SK-N-SH (cell line): ENCODE data around the gene GAMT. TPM values are rescaled to one million over a fixed set of nuclear protein-coding genes. Genes with fewer than 3 reads are reported as not detected.

Experiments
- CTCF ChIA-PET: fragments of 300-600, 350-600 bp; formaldehyde crosslinking; extraction: SDS; loops from one replicate; lab custom pipeline; 2021; lab: Yijun Ruan, JAX
- POLR2A ChIA-PET: fragments of 350-600 bp; sonication (Branson Sonifier 250); formaldehyde crosslinking; extraction: SDS; loops from one replicate; lab custom pipeline; 2020; ENCODE audit warnings: antibody characterized with exemption, inconsistent platforms; lab: Yijun Ruan, JAX
- DNase-seq: peaks from one replicate; pipeline ENCODE4 v3.0.0; 2012
- H2AFZ ChIP-seq: fragments of 200-600 bp; sonication (generic); 2 replicates; pipeline ENCODE4 v1.8.1; 2016; ENCODE audit warnings: antibody characterized with exemption, mild to moderate bottlenecking, low read depth
- H3F3A ChIP-seq: fragments of 200-600 bp; sonication (generic); replicated peaks from 2 replicates; pipeline ENCODE3; 2016; ENCODE audit warnings: antibody characterized with exemption, mild to moderate bottlenecking; ENCODE audit not compliant: insufficient read depth
- H3K27ac ChIP-seq, 2 experiments: fragments of 200-500 bp in 1 of 2; fragments of 200-600 bp in 1 of 2; sonication (Bioruptor generic) in 1 of 2; sonication (generic), shearing (Covaris generic) in 1 of 2; 2 replicates each; pipeline versions ENCODE4 v1.5.1 to v1.6.1; 2014 to 2016; ENCODE audit warnings: low read depth in 2 of 2, inconsistent platforms in 1 of 2, low read length in 1 of 2, mild to moderate bottlenecking in 1 of 2, mixed read lengths in 1 of 2
- H3K27me3 ChIP-seq: fragments of 200-600 bp; sonication (generic), shearing (Covaris generic); 2 replicates; pipeline ENCODE4 v1.6.1; 2016; ENCODE audit warnings: mixed run types; ENCODE audit not compliant: insufficient read depth
- H3K36me3 ChIP-seq, 2 experiments: fragments of 200-500 bp in 1 of 2; fragments of 200-600 bp in 1 of 2; sonication (Bioruptor generic) in 1 of 2; sonication (generic) in 1 of 2; replicated peaks in 1 of 2; 2 replicates each; pipeline versions ENCODE3 to v1.5.1; 2014 to 2016; ENCODE audit warnings: low read length in 1 of 2, mild to moderate bottlenecking in 1 of 2; ENCODE audit not compliant: insufficient read depth in 2 of 2, control insufficient read depth in 1 of 2
- H3K4me1 ChIP-seq, 2 experiments: fragments of 200-500 bp in 1 of 2; fragments of 200-600 bp in 1 of 2; sonication (Bioruptor generic) in 1 of 2; sonication (generic), shearing (Covaris generic) in 1 of 2; 2 replicates each; pipeline versions ENCODE4 v1.5.1 to v1.6.1; 2014 to 2016; ENCODE audit warnings: low read depth in 1 of 2, low read length in 1 of 2, mixed run types in 1 of 2; ENCODE audit not compliant: insufficient read depth in 2 of 2, control insufficient read depth in 1 of 2
- H3K4me2 ChIP-seq: fragments of 200-600 bp; sonication (generic), shearing (Covaris generic); 2 replicates; pipeline ENCODE4 v1.6.1; 2017; ENCODE audit warnings: mixed run types
- H3K4me3 ChIP-seq, 2 experiments: fragments of 200-500 bp in 1 of 2; fragments of 200-600 bp in 1 of 2; sonication (Bioruptor generic) in 1 of 2; sonication (generic), shearing (Covaris generic) in 1 of 2; 2 replicates each; pipeline versions ENCODE4 v1.5.1 to v1.8.1; 2014 to 2016; ENCODE audit warnings: low read depth in 2 of 2, inconsistent platforms in 1 of 2, low read length in 1 of 2, mild to moderate bottlenecking in 1 of 2, mixed read lengths in 1 of 2, moderate library complexity in 1 of 2
- H3K79me2 ChIP-seq: fragments of 200-600 bp; sonication (generic); 2 replicates; pipeline ENCODE4 v1.8.1; 2017; ENCODE audit warnings: mild to moderate bottlenecking; ENCODE audit not compliant: insufficient read depth
- H3K9ac ChIP-seq: fragments of 200-600 bp; sonication (generic); 2 replicates; pipeline ENCODE4 v1.6.1; 2017; ENCODE audit warnings: mixed run types
- H3K9me2 ChIP-seq: fragments of 200-600 bp; sonication (generic); 2 replicates; pipeline ENCODE4 v1.6.1; 2017; ENCODE audit warnings: mixed run types
- H3K9me3 ChIP-seq: fragments of 200-600 bp; sonication (generic); 2 replicates; pipeline ENCODE4 v1.6.1; 2017; ENCODE audit warnings: mixed run types, mild to moderate bottlenecking, moderate library complexity
- H4K20me1 ChIP-seq: fragments of 200-600 bp; sonication (generic); 2 replicates; pipeline ENCODE4 v1.6.1; 2017; ENCODE audit warnings: mild to moderate bottlenecking, mixed run types; ENCODE audit not compliant: insufficient read depth
- CTCF ChIP-seq: fragments of 200-600 bp; sonication (generic); IDR thresholded peaks from 2 replicates; pipeline ENCODE4 v1.6.1; 2017; ENCODE audit warnings: antibody characterized with exemption, mild to moderate bottlenecking, moderate library complexity
- ELF1 ChIP-seq: IDR thresholded peaks from 2 replicates; pipeline ENCODE4 v1.4.0; 2012
- EP300 ChIP-seq, 2 experiments: IDR thresholded peaks; 2 replicates each; pipeline versions ENCODE4 v1.4.0 to v1.6.1; 2012; ENCODE audit warnings: borderline replicate concordance in 1 of 2, low read depth in 1 of 2, low read length in 1 of 2
- FOXM1 ChIP-seq: IDR thresholded peaks from 2 replicates; pipeline ENCODE4 v1.4.0; 2012; ENCODE audit warnings: low read depth, mild to moderate bottlenecking
- JUND ChIP-seq: IDR thresholded peaks from 2 replicates; pipeline ENCODE4 v1.4.0; 2012
- MAX ChIP-seq: IDR thresholded peaks from 2 replicates; pipeline ENCODE4 v1.4.0; 2012; ENCODE audit warnings: low read depth
- NFIC ChIP-seq: IDR thresholded peaks from 2 replicates; pipeline ENCODE4 v1.4.0; 2012; ENCODE audit warnings: borderline replicate concordance
- NRF1 ChIP-seq: IDR thresholded peaks from 2 replicates; pipeline ENCODE4 v1.6.1; 2012; ENCODE audit warnings: low read depth, mild to moderate bottlenecking, low read length
- PBX3 ChIP-seq: IDR thresholded peaks from 2 replicates; pipeline ENCODE4; 2012
- POLR2AphosphoS5 ChIP-seq: IDR thresholded peaks from 2 replicates; pipeline ENCODE4 v1.6.1; 2012; ENCODE audit warnings: low read depth, low read length
- RCOR1 ChIP-seq: fragments of 150-350 bp; IDR thresholded peaks from 2 replicates; pipeline ENCODE4 v1.6.1; 2017; ENCODE audit warnings: antibody characterized with exemption, low read length
- REST ChIP-seq: IDR thresholded peaks from 2 replicates; pipeline ENCODE4 v1.6.1; 2012; ENCODE audit warnings: mild to moderate bottlenecking, low read depth, low read length, moderate library complexity
- RXRA ChIP-seq: IDR thresholded peaks from 2 replicates; pipeline ENCODE4 v1.4.0; 2012; ENCODE audit warnings: low read depth, mild to moderate bottlenecking, borderline replicate concordance
- SIN3A ChIP-seq: IDR thresholded peaks from 2 replicates; pipeline ENCODE4 v1.6.1; 2012; ENCODE audit warnings: low read depth, mild to moderate bottlenecking, low read length, moderate library complexity, borderline replicate concordance
- SMC3 ChIP-seq: IDR thresholded peaks from 2 replicates; pipeline ENCODE4 v1.6.1; 2012; ENCODE audit warnings: low read depth, low read length, improper control_type of control experiment
- TEAD4 ChIP-seq: IDR thresholded peaks from 2 replicates; pipeline ENCODE4 v1.4.0; 2012; ENCODE audit warnings: mild to moderate bottlenecking, borderline replicate concordance; ENCODE audit not compliant: insufficient read depth
- USF1 ChIP-seq: IDR thresholded peaks from 2 replicates; pipeline ENCODE4 v1.4.0; 2012; ENCODE audit warnings: low read depth, borderline replicate concordance
- WGBS: methylation state at CpG from one replicate; pipeline ENCODE4 v1.1.6; 2017; ENCODE audit warnings: low lambda C conversion rate; 5-methylcytosine and 5-hydroxymethylcytosine counted together
- polyA plus RNA-seq, 3 experiments: library from polyadenylated mRNA; depleted of rRNA; stranded (reverse); fragments of >200 nt; gene quantifications; 2 replicates each; pipeline ENCODE4 v1.2.3, GENCODE V29; 2012

GAMT gene
- polyA plus RNA-seq, 1 of the 3 experiments (the other 2 are of a cell fraction) = 85.3 TPM

- Histone ChIP-seq H3F3A (peaks cover 4% of the 10 kb centered on the region), H4K20me1 (no peaks in the 10 kb centered on the region), H3K27ac (no peak overlapping the region), H3K27me3 (no peaks in the 10 kb centered on the region), H2AFZ (no peak overlapping the region), H3K9me3 (no peaks in the 10 kb centered on the region), H3K9ac (no peak overlapping the region), H3K79me2 (peaks cover 12% of the 10 kb centered on the region; the same call in 1 of the 2 replicates), H3K4me2 (no peak overlapping the region), H3K36me3 (no peaks in the 10 kb centered on the region), H3K4me1 (peaks cover 0 to 6% of the 10 kb centered on the region in 2 experiments; a peak in 1 of 4 replicates), H3K4me3 (no peak overlapping the region), H3K9me2 (no peaks in the 10 kb centered on the region)
- DNase-seq = no peak
- ChIA-PET POLR2A (no interaction called here), CTCF (interaction anchor here (2.1 kb wide), 1 partner anchor 84 kb away, joined by 7 read pairs; no protein-coding TSS in a partner anchor)
- 92% methylated on average over 5 of the region's 19 CpGs for WGBS
- no peak for TF ChIP-seq POLR2AphosphoS5
- TF ChIP-seq TEAD4 = no peak
- TF ChIP-seq RXRA = no peak
- no peak for TF ChIP-seq CTCF
- no peak for TF ChIP-seq ELF1
- TF ChIP-seq REST = no peak
- TF ChIP-seq USF1 = no peak
- TF ChIP-seq EP300 (IDR thresholded peaks at IDR 0.05; ENCODE audit: borderline replicate concordance in 1 of 2, low read depth in 1 of 2, low read length in 1 of 2) = no peak
- TF ChIP-seq SIN3A = no peak
- TF ChIP-seq RCOR1 = no peak
- TF ChIP-seq NFIC = no peak
- no peak for TF ChIP-seq FOXM1
- TF ChIP-seq PBX3 = no peak
- no peak for TF ChIP-seq SMC3
- TF ChIP-seq MAX = no peak
- no peak for TF ChIP-seq JUND
- no peak for TF ChIP-seq NRF1
Observed at GRCh38 chr19:1399079-1399478, 2.3 kb downstream of the GAMT start.
